Measurements from ENCODE around the gene ZNF382.
A peak's percentile ranks its signal among the peaks of the same experiment; 100 is the strongest.

Gene ZNF382

GRCh38 chr19:36604656-36605100 lies 435 bp upstream of the ZNF382 start:
- Histone ChIP-seq H3K27ac (peak overlapping the region; percentile 81), H3K4me3 (peak overlapping the region; percentile 85)

DNA sequence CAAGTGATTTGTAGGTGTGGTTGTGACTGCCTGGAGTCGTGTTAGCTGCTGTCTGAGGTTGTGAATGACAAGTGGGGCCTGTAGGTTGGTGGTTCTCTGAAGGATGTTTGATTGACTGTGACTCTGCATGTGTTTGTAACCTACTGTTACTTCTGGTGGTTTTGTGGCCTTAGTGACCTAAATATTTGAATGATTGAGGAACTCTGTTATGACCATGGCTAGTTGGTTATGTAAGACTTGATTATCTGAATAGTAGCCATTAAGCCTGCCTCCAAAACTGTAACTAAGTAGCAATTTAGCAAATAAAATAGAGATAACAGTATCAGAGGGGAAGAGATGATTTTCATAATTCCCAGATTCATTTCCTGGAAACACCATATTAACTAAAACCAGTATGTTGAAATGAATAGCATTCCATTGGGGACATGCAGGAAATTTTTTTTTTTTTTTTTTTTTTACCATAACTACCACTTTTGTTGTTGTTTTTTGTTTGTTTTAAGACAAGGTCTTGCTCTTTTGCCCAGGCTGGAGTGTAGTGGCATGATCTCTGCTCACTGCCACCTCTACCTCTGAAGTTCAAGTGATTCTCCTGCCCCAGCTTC lies 865 bp downstream of the ZNF382 start:
- peak overlapping the region; percentile 79 for H3K9ac ChIP-seq
- peak overlapping the region; percentile 81; the same call in 1 of the 2 replicates for H3K27ac ChIP-seq
- peaks cover 49% of the 10 kb centered on the region for H3K36me3 ChIP-seq
- H3K4me1 ChIP-seq, result peaks cover 26% of the 10 kb centered on the region
- no peaks in the 10 kb centered on the region for H3K27me3 ChIP-seq
- peak overlapping the region; percentile 92 for H3K4me2 ChIP-seq
- H4K20me1 ChIP-seq, result peaks cover 12% of the 10 kb centered on the region; the same call in 1 of the 2 replicates
- peak overlapping the region; percentile 85 for H3K4me3 ChIP-seq
- no peak for TF ChIP-seq Cebpa-rat (IDR thresholded peaks at IDR 0.05)
- peaks cover 45% of the 10 kb centered on the region for H3K9me3 ChIP-seq

More at GRCh38 chr19:36604656-36605100, 435 bp upstream of the ZNF382 start:
- Histone ChIP-seq H3K4me2 (peak overlapping the region; percentile 92), H4K20me1 (peaks cover 12% of the 10 kb centered on the region; the same call in 1 of the 2 replicates), H3K4me1 (peaks cover 26% of the 10 kb centered on the region), H3K9me3 (peaks cover 48% of the 10 kb centered on the region), H3K9ac (peak overlapping the region; percentile 79), H3K36me3 (peaks cover 42% of the 10 kb centered on the region), H3K27me3 (no peaks in the 10 kb centered on the region)
- no peak for TF ChIP-seq Cebpa-rat (IDR thresholded peaks at IDR 0.05)

DNA sequence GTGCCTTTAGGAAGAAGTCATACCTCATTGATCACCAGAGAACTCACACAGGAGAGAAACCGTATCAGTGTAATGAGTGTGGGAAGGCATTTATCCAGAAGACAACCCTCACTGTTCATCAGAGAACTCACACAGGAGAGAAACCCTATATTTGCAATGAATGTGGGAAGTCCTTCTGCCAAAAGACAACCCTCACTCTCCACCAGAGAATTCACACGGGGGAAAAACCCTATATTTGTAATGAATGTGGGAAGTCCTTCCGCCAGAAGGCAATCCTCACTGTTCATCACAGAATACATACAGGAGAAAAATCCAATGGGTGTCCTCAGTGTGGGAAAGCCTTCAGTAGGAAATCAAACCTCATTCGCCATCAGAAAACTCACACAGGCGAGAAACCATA lies 21.9 kb downstream of the ZNF382 start:
- Histone ChIP-seq H3K4me3 (no peak overlapping the region), H3K4me1 (no peaks in the 10 kb centered on the region), H3K4me2 (no peak overlapping the region), H3K9me3 (peaks cover 98% of the 10 kb centered on the region), H3K36me3 (peaks cover 90% of the 10 kb centered on the region), H4K20me1 (no peaks in the 10 kb centered on the region), H3K27ac (no peak overlapping the region), H3K9ac (no peak overlapping the region), H3K27me3 (no peaks in the 10 kb centered on the region)
- TF ChIP-seq Cebpa-rat (IDR thresholded peaks at IDR 0.05), result no peak

DNA sequence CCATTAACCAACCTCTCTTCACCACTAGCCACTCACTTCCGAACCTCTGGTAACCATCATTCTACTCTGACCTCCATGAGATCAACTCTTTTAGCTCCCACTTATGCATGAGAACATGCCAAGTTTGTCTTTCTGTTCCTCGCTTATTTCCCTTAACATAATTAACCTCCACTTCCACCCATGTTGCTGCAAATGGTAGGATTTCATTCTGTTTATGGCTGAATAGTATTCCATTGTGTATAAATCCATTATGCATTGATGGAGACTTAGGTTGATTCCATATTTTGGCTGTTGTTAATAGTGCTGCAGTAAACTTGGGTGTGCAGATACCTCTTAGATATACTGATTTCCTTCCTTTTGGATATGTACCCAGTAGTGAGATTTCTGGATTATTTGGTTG lies 30.2 kb downstream of the ZNF382 start:
- no peaks in the 10 kb centered on the region for H3K4me1 ChIP-seq
- no peak overlapping the region for H3K4me3 ChIP-seq
- no peak overlapping the region for H3K9ac ChIP-seq
- no peak for TF ChIP-seq Cebpa-rat (IDR thresholded peaks at IDR 0.05)
- H4K20me1 ChIP-seq, result no peaks in the 10 kb centered on the region
- H3K9me3 ChIP-seq, result peaks cover 100% of the 10 kb centered on the region
- no peak overlapping the region for H3K4me2 ChIP-seq
- no peak overlapping the region for H3K27ac ChIP-seq
- peaks cover 65% of the 10 kb centered on the region for H3K36me3 ChIP-seq
- H3K27me3 ChIP-seq, result no peaks in the 10 kb centered on the region

GRCh38 chr19:36638862-36639510 lies 33.9 kb downstream of the ZNF382 start:
- Histone ChIP-seq H3K27me3 (no peaks in the 10 kb centered on the region), H3K4me2 (no peak overlapping the region), H3K4me1 (no peaks in the 10 kb centered on the region), H3K4me3 (no peak overlapping the region; the same call in 1 of the 2 replicates), H3K9me3 (peaks cover 100% of the 10 kb centered on the region), H3K27ac (no peak overlapping the region), H3K9ac (no peak overlapping the region), H3K36me3 (peaks cover 72% of the 10 kb centered on the region), H4K20me1 (no peaks in the 10 kb centered on the region)
- TF ChIP-seq Cebpa-rat (IDR thresholded peaks at IDR 0.05), result no peak

GRCh38 chr19:36646746-36647145 lies 41.6 kb downstream of the ZNF382 start:
- Histone ChIP-seq H3K9me3 (peaks cover 97% of the 10 kb centered on the region), H3K27ac (no peak overlapping the region), H4K20me1 (no peaks in the 10 kb centered on the region), H3K4me3 (no peak overlapping the region), H3K4me1 (no peaks in the 10 kb centered on the region), H3K9ac (no peak overlapping the region), H3K36me3 (peaks cover 84% of the 10 kb centered on the region), H3K4me2 (no peak overlapping the region), H3K27me3 (no peaks in the 10 kb centered on the region)
- TF ChIP-seq Cebpa-rat (IDR thresholded peaks at IDR 0.05), result no peak

- peaks cover 90% of the 10 kb centered on the region for H3K36me3 ChIP-seq
- peaks cover 99% of the 10 kb centered on the region for H3K9me3 ChIP-seq
- no peak overlapping the region for H3K9ac ChIP-seq
- no peak overlapping the region for H3K4me3 ChIP-seq
- no peaks in the 10 kb centered on the region for H3K27me3 ChIP-seq
- no peak overlapping the region for H3K27ac ChIP-seq
- no peak overlapping the region for H3K4me2 ChIP-seq
- H4K20me1 ChIP-seq, result no peaks in the 10 kb centered on the region
- no peaks in the 10 kb centered on the region for H3K4me1 ChIP-seq
- TF ChIP-seq Cebpa-rat (IDR thresholded peaks at IDR 0.05), result no peak
These were observed 47.8 kb downstream of the ZNF382 start for GRCh38 chr19:36652958-36653357.

DNA sequence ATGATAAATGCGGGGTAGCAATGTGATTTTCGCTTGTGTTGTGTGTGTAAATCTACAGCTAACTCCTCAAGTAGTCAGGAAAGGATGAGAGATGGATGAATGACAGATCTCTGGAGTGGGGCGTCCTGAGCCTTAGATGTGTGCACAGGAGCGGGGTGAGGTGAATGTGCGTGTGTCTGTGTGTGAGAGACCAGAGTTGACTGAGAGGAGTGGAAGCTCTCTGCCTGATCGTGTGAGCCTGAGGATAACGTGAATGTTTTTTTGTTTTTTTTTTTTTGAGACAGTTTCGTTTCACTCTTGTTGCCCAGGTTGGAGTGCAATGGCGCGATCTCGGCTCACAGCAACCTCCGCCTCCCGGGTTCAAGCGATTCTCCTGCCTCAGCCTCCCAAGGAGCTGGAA lies 60.7 kb downstream of the ZNF382 start:
- peaks cover 72% of the 10 kb centered on the region for H3K36me3 ChIP-seq

DNA sequence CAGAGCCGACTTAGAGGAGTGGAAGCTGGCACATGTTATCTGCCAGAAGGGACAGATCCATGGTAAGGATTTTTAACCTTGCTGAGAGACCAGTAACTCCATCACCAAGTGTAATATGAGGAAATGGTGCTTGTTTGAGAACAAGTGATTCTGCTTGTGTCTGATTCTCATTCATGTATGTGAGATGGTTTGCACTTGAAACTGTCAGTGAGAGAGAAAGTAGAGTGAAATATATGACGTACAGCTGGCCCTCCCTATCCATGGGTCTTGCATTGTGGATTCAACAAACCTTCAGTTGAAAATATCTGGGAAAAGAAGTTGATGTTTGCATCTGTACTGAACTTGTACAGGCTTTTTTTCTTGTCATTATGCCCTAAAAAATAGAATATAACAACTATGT lies 63.5 kb downstream of the ZNF382 start:
- no peak overlapping the region for H3K27ac ChIP-seq
- H3K36me3 ChIP-seq, result peaks cover 73% of the 10 kb centered on the region
- H3K27me3 ChIP-seq, result no peaks in the 10 kb centered on the region
- no peak for TF ChIP-seq Cebpa-rat (IDR thresholded peaks at IDR 0.05)
- no peaks in the 10 kb centered on the region for H4K20me1 ChIP-seq
- 0 out of 2 replicates have a peak overlapping the region, but pooled peaks have one; percentile 22 for H3K4me3 ChIP-seq
- H3K9me3 ChIP-seq, result peaks cover 94% of the 10 kb centered on the region
- peaks cover 15% of the 10 kb centered on the region; the same call in 1 of the 2 replicates for H3K4me1 ChIP-seq
- H3K9ac ChIP-seq, result no peak overlapping the region
- H3K4me2 ChIP-seq, result no peak overlapping the region

More for the DNA sequence above, 60.7 kb downstream of the ZNF382 start:
- Histone ChIP-seq H3K4me3 (peak overlapping the region; percentile 71), H3K9me3 (peaks cover 91% of the 10 kb centered on the region), H3K27me3 (no peaks in the 10 kb centered on the region), H3K4me2 (peak overlapping the region; percentile 70), H4K20me1 (no peaks in the 10 kb centered on the region), H3K9ac (no peak overlapping the region), H3K27ac (no peak overlapping the region), H3K4me1 (peaks cover 15% of the 10 kb centered on the region; the same call in 1 of the 2 replicates)
- TF ChIP-seq Cebpa-rat (IDR thresholded peaks at IDR 0.05), result no peak

DNA sequence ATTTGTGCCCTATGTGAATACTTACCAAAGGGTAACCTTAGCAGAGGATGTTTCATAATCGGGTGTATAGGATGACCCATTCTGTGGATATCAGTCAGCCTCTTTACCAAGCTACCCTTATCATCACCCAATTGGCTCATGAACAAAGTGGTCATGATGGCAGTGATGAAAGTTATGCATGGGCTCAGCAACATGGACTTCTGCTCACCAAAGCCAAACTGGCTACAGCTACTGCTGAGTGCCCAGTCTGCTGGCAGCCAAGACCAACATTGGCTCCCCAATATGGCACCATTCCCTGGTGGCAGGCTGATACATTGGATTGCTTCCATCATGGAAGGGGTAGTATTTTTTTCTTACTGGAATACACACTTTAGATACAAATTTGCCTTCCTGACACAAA lies 67.3 kb downstream of the ZNF382 start:
- peaks cover 63% of the 10 kb centered on the region for H3K36me3 ChIP-seq
- H3K27me3 ChIP-seq, result no peaks in the 10 kb centered on the region
- no peak for TF ChIP-seq Cebpa-rat (IDR thresholded peaks at IDR 0.05)
- no peak overlapping the region for H3K9ac ChIP-seq
- peaks cover 7% of the 10 kb centered on the region; the same call in 1 of the 2 replicates for H3K4me1 ChIP-seq
- no peak overlapping the region for H3K4me3 ChIP-seq
- H4K20me1 ChIP-seq, result no peaks in the 10 kb centered on the region
- H3K4me2 ChIP-seq, result no peak overlapping the region
- no peak overlapping the region for H3K27ac ChIP-seq
- peaks cover 91% of the 10 kb centered on the region for H3K9me3 ChIP-seq

Measured in BLaER1 (cell line).